Mesodermal cell (in vitro differentiated cells): ENCODE data around the gene CELSR1.

Experiments
- H3K27ac ChIP-seq: 2 replicates; pipeline ENCODE4 v1.7.0; 2013; ENCODE audit warnings: mild to moderate bottlenecking, low read depth, low read length, moderate library complexity; ENCODE audit not compliant: severe bottlenecking
- H3K36me3 ChIP-seq: 2 replicates; pipeline ENCODE4 v1.7.1; 2013; ENCODE audit warnings: mild to moderate bottlenecking, low read length, moderate library complexity; ENCODE audit not compliant: control insufficient read depth, insufficient read depth
- H3K4me1 ChIP-seq: one replicate; pipeline ENCODE4 v1.7.1; 2013; ENCODE audit warnings: mild to moderate bottlenecking, low read length; ENCODE audit not compliant: insufficient read depth, control insufficient read depth, poor library complexity, severe bottlenecking
- H3K4me3 ChIP-seq: 2 replicates; pipeline ENCODE4 v1.7.0; 2013; ENCODE audit warnings: low read length, control low read depth, mild to moderate bottlenecking; ENCODE audit not compliant: insufficient read depth, poor library complexity, severe bottlenecking; ENCODE audit errors: extremely low read depth
- H3K9me3 ChIP-seq: 2 replicates; pipeline ENCODE4 v1.7.1; 2013; ENCODE audit warnings: mild to moderate bottlenecking, low read length, moderate library complexity; ENCODE audit not compliant: control insufficient read depth
- WGBS, 2 experiments: methylation state at CpG; one replicate each; pipeline ENCODE4 v1.1.5; 2013; ENCODE audit warnings: missing lambda C conversion rate in 2 of 2; ENCODE audit not compliant: insufficient coverage in 2 of 2; 5-methylcytosine and 5-hydroxymethylcytosine counted together

The CELSR1 gene

GRCh38 chr22:46484861-46485595, 52.4 kb downstream of the CELSR1 start:
- Histone ChIP-seq H3K27ac (no peak overlapping the region), H3K9me3 (peaks cover 4% of the 10 kb centered on the region), H3K36me3 (no peaks in the 10 kb centered on the region), H3K4me1 (peaks cover 2% of the 10 kb centered on the region), H3K4me3 (no peak overlapping the region)
- WGBS, 2 experiments: 68 to 76% methylated on average over 12 to 13 of the region's 15 CpGs

GRCh38 chr22:46484156-46484860, 53.1 kb downstream of the CELSR1 start:
- Histone ChIP-seq H3K4me3 (no peak overlapping the region), H3K27ac (no peak overlapping the region), H3K9me3 (peaks cover 4% of the 10 kb centered on the region), H3K36me3 (no peaks in the 10 kb centered on the region), H3K4me1 (peaks cover 5% of the 10 kb centered on the region)
- WGBS, 2 experiments: 79 to 88% methylated on average over 14 to 15 of the region's 16 CpGs

GRCh38 chr22:46483353-46483752, 54.1 kb downstream of the CELSR1 start:
- Histone ChIP-seq H3K27ac (no peak overlapping the region), H3K4me1 (peaks cover 10% of the 10 kb centered on the region), H3K9me3 (peaks cover 4% of the 10 kb centered on the region), H3K36me3 (no peaks in the 10 kb centered on the region), H3K4me3 (no peak overlapping the region)
- WGBS, 2 experiments: 70 to 80% methylated on average over 2 to 4 of the region's 4 CpGs

GRCh38 chr22:46482056-46482675, 55.3 kb downstream of the CELSR1 start:
- Histone ChIP-seq H3K4me1 (peaks cover 10% of the 10 kb centered on the region), H3K36me3 (no peaks in the 10 kb centered on the region), H3K27ac (no peak overlapping the region), H3K9me3 (peaks cover 4% of the 10 kb centered on the region), H3K4me3 (no peak overlapping the region)
- 89 to 100% methylated on average over 4 to 7 of the region's 7 CpGs for WGBS, 2 experiments

GRCh38 chr22:46481386-46481785, 56.0 kb downstream of the CELSR1 start:
- Histone ChIP-seq H3K36me3 (no peaks in the 10 kb centered on the region), H3K27ac (no peak overlapping the region), H3K9me3 (peaks cover 4% of the 10 kb centered on the region), H3K4me1 (peaks cover 10% of the 10 kb centered on the region), H3K4me3 (no peak overlapping the region)
- WGBS, 2 experiments: 90 to 93% methylated on average over 6 of the region's 6 CpGs

- Histone ChIP-seq H3K36me3 (no peaks in the 10 kb centered on the region), H3K9me3 (peaks cover 10% of the 10 kb centered on the region), H3K4me3 (no peak overlapping the region), H3K27ac (peak overlapping the region; percentile 47), H3K4me1 (peaks cover 10% of the 10 kb centered on the region)
- WGBS, 2 experiments: no CpG with 5 or more reads among the region's 1 CpG
Observed at GRCh38 chr22:46480396-46480795, 57.0 kb downstream of the CELSR1 start.

- Histone ChIP-seq H3K27ac (no peak overlapping the region), H3K36me3 (no peaks in the 10 kb centered on the region), H3K4me3 (no peak overlapping the region), H3K4me1 (peaks cover 10% of the 10 kb centered on the region), H3K9me3 (peaks cover 10% of the 10 kb centered on the region)
- 87 to 88% methylated on average over 16 of the region's 16 CpGs for WGBS, 2 experiments
Observed at GRCh38 chr22:46479046-46479445, 58.4 kb downstream of the CELSR1 start.

- no peak overlapping the region for H3K27ac ChIP-seq
- H3K36me3 ChIP-seq: no peaks in the 10 kb centered on the region
- no peak overlapping the region for H3K4me3 ChIP-seq
- 93 to 97% methylated on average over 16 to 17 of the region's 17 CpGs for WGBS, 2 experiments
- peaks cover 10% of the 10 kb centered on the region for H3K4me1 ChIP-seq
- H3K9me3 ChIP-seq: peaks cover 10% of the 10 kb centered on the region
Observed at GRCh38 chr22:46478083-46478551, 59.3 kb downstream of the CELSR1 start.

GRCh38 chr22:46476547-46476941, 60.9 kb downstream of the CELSR1 start:
- peaks cover 15% of the 10 kb centered on the region for H3K4me1 ChIP-seq
- WGBS, 2 experiments: 94 to 98% methylated on average over 5 of the region's 8 CpGs
- H3K27ac ChIP-seq: no peak overlapping the region
- H3K4me3 ChIP-seq: no peak overlapping the region
- H3K9me3 ChIP-seq: peaks cover 6% of the 10 kb centered on the region
- H3K36me3 ChIP-seq: no peaks in the 10 kb centered on the region

- H3K27ac ChIP-seq: no peak overlapping the region
- H3K9me3 ChIP-seq: peaks cover 6% of the 10 kb centered on the region
- 94 to 95% methylated on average over 16 to 18 of the region's 20 CpGs for whole genome bisulfite sequencing, 2 experiments
- peaks cover 7% of the 10 kb centered on the region for H3K4me1 ChIP-seq
- no peak overlapping the region for H3K4me3 ChIP-seq
- H3K36me3 ChIP-seq: no peaks in the 10 kb centered on the region
Observed at GRCh38 chr22:46473896-46474557, 63.4 kb downstream of the CELSR1 start.
